PFSK-1 (cell line): Measurements from ENCODE around the gene DPY19L3.
A peak's percentile ranks its signal among the peaks of the same experiment; 100 is the strongest.

Experiments used
- FOXP2 ChIP-seq: optimal IDR thresholded peaks from 2 replicates; pipeline ENCODE3; 2011; ENCODE audit warnings: borderline replicate concordance, control low read depth, inconsistent platforms; ENCODE audit not compliant: insufficient read depth; ENCODE audit errors: extremely low read length, extremely low read depth
- POLR2AphosphoS5 ChIP-seq: IDR thresholded peaks from 2 replicates; pipeline ENCODE4 v1.6.1; 2012; ENCODE audit warnings: low read depth, mild to moderate bottlenecking, control low read depth, low read length, moderate library complexity
- SIN3A ChIP-seq: IDR thresholded peaks from 2 replicates; pipeline ENCODE4 v1.6.1; 2012; ENCODE audit warnings: mild to moderate bottlenecking, low read length, moderate library complexity, borderline replicate concordance; ENCODE audit not compliant: insufficient read depth
- TAF1 ChIP-seq: IDR thresholded peaks from 2 replicates; pipeline ENCODE4 v1.6.1; 2012; ENCODE audit warnings: low read length, control low read depth, borderline replicate concordance; ENCODE audit not compliant: insufficient read depth
- TF ChIP-seq, protein P1 (sequence below), 2 experiments: IDR thresholded peaks; 2 replicates each; pipeline versions ENCODE4 v1.6.1 to v1.8.0; 2011 to 2012; ENCODE audit warnings: low read depth in 2 of 2, low read length in 2 of 2, control low read depth in 1 of 2, inconsistent platforms in 1 of 2, mild to moderate bottlenecking in 1 of 2, moderate library complexity in 1 of 2; ENCODE audit not compliant: insufficient read depth in 1 of 2

DNA sequence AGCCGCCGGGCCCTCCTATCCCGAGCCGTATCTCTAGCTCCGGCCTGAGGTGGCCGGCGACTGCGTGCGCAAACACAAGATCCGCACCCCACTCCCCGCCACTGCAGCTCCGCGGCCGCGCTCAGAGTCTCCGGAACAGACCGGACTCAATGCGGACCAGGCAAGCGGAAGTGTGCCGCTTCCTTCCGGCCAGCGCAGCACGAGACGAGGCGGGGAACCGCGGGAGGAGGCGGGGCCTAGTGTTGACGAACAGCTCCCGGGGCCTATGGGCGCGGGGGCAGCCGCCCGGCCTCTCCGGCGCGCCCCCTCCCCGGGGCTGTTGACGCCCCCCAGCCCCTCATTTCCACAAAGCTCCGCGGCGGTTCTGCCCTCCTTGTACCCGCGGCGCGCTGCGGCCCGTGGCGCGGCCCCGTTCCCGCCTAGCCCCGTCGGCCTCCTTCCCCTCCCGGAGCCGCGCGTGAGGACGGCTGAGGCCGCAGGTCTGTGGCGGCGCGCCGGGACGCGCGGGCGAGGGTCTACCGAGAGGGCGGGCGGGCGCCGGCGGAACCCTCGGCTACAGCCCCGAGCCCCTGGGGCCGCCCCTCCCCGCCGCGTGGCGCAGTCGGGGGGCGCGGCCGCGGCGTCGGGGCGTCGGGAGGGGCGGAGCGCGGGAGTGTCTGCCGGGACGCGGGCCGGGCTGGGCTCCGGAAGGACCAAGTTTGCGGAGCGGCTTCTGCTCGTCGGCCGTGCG is at the start of gene DPY19L3:
- TF ChIP-seq POLR2AphosphoS5 (peak; percentile 97), SIN3A (0 out of 2 replicates have a peak, but pooled peaks have one; percentile 5), TAF1 (peak; percentile 94), FOXP2 (peak; percentile 95)
- TF ChIP-seq, protein P1, sequence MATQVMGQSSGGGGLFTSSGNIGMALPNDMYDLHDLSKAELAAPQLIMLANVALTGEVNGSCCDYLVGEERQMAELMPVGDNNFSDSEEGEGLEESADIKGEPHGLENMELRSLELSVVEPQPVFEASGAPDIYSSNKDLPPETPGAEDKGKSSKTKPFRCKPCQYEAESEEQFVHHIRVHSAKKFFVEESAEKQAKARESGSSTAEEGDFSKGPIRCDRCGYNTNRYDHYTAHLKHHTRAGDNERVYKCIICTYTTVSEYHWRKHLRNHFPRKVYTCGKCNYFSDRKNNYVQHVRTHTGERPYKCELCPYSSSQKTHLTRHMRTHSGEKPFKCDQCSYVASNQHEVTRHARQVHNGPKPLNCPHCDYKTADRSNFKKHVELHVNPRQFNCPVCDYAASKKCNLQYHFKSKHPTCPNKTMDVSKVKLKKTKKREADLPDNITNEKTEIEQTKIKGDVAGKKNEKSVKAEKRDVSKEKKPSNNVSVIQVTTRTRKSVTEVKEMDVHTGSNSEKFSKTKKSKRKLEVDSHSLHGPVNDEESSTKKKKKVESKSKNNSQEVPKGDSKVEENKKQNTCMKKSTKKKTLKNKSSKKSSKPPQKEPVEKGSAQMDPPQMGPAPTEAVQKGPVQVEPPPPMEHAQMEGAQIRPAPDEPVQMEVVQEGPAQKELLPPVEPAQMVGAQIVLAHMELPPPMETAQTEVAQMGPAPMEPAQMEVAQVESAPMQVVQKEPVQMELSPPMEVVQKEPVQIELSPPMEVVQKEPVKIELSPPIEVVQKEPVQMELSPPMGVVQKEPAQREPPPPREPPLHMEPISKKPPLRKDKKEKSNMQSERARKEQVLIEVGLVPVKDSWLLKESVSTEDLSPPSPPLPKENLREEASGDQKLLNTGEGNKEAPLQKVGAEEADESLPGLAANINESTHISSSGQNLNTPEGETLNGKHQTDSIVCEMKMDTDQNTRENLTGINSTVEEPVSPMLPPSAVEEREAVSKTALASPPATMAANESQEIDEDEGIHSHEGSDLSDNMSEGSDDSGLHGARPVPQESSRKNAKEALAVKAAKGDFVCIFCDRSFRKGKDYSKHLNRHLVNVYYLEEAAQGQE (IDR thresholded peaks at IDR 0.05; ENCODE audit: insufficient read depth in 1 of 2, low read depth in 2 of 2, low read length in 2 of 2), result peak in 1 of 2 experiments; percentile 16; a peak in 1 of 4 replicates
